ENCODE measurements around the gene BAZ1B.
A peak's percentile ranks its signal among the peaks of the same experiment; 100 is the strongest.
"Not testable (repeated sequence)": the region's sequence is repeated elsewhere in the genome, so short reads cannot be mapped to it uniquely, and the experiment has no call there.

Gene BAZ1B, protein sequence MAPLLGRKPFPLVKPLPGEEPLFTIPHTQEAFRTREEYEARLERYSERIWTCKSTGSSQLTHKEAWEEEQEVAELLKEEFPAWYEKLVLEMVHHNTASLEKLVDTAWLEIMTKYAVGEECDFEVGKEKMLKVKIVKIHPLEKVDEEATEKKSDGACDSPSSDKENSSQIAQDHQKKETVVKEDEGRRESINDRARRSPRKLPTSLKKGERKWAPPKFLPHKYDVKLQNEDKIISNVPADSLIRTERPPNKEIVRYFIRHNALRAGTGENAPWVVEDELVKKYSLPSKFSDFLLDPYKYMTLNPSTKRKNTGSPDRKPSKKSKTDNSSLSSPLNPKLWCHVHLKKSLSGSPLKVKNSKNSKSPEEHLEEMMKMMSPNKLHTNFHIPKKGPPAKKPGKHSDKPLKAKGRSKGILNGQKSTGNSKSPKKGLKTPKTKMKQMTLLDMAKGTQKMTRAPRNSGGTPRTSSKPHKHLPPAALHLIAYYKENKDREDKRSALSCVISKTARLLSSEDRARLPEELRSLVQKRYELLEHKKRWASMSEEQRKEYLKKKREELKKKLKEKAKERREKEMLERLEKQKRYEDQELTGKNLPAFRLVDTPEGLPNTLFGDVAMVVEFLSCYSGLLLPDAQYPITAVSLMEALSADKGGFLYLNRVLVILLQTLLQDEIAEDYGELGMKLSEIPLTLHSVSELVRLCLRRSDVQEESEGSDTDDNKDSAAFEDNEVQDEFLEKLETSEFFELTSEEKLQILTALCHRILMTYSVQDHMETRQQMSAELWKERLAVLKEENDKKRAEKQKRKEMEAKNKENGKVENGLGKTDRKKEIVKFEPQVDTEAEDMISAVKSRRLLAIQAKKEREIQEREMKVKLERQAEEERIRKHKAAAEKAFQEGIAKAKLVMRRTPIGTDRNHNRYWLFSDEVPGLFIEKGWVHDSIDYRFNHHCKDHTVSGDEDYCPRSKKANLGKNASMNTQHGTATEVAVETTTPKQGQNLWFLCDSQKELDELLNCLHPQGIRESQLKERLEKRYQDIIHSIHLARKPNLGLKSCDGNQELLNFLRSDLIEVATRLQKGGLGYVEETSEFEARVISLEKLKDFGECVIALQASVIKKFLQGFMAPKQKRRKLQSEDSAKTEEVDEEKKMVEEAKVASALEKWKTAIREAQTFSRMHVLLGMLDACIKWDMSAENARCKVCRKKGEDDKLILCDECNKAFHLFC (N-terminal part only)

DNA sequence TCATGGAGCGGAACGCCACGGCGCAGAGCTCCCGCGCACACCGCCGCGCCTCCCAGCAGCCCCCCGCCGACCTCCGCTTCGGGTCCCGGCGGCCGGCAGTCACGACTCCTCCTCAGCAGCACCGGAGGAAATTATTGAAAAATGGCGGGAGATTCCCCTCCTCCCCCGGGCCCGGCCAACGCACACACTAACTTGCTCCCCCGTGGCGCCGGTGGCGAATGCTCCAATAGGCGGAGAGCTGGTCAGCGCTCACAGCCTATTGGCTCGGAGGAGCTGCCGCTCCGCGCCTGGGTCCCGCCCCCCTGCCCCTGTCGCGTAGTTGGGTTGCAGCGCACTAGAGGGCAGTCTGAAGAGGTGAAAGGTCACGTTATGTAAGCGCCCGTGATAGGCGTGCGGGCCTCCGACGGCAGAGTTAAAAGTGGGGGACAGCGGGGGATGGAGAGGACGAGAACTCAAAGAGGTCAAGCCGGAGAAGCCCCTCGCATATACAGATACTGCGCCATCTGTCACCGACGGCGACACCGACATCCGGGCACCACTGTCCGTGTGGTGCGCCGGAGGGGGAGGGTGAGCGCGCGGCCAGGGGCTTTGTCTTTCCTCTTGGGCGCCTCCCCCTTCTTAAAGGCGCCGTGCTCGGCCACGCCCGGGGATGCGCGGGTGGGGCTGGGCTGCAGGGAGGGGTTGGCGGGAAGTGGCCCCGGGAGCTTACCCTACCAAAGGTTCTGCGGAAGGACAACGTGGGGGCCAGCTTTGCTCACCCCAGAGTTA, at the start of gene BAZ1B:
TSS of gene BAZ1B (minus strand) at position 189 of the 768 bp plus-strand sequence. CDS start 360 bp downstream, outside the sequence.
- peak; percentile 98 for DNase-seq

DNA sequence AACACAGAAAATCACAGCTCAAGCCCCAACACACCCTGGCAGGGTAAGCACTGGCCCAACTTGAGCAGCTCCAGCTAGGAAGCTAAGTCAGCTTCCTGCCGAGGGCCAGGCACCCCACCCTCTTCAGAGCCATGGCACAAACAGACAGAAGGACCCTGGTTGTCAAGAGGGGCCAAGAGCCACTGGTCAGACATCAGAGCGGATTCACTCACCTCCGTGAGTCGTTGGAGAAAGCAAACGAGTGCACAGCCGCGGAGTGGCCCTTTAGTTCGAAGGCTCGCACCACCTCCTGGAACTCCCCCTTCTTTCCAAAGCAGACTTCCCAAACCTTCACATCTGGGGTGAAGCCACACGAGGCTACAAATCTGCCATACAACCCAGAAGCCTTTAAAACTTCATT, 48.9 kb upstream of the BAZ1B start:
- DNase-seq: no peak

DNA sequence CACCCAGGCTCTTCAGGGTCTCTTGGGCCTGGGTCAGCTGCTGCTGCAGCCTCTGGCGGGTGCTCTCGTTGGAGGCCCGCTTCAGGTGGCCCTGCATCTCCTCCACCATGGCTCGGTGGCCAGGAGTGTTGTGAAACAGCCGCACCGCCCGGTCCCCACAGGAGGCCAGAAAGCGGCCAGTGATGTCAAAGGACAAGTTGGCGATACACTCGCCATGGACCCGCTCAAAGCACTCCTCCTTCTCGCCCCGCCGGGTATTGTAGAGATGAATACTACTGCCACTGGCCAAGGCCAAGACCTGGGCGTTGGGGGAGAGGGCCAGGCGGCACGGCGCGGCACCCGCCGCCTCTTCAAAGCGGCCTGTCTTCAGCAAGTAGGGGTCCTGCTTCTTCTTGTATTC, 48.4 kb upstream of the BAZ1B start:
- DNase-seq: no peak

DNA sequence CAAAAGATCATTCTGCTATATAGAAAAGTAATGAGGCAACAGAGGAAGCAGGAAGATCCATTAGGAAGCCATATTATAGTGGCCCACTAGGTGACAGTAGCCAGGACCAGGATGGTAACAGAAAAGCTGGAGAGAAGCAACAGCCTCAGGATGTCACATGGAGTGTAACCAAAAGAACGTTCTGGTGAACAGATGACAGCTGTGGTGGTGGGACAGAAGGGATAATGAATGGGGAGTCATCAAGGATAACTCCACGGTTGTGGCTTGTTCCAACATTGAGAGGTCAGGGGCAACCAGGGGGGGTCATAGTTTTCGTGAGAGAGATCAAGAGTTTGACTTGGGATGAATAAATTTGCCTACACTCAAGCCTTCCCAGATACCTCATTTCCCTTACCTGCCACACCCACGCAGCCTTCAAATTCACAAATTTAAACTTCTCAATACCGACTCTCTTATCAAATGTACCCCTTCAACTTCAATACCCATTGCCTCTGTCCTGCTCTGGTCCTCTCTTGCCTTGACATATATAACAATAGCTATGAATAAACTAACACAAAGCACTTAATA, 47.0 kb upstream of the BAZ1B start:
- no peak for DNase-seq

DNA sequence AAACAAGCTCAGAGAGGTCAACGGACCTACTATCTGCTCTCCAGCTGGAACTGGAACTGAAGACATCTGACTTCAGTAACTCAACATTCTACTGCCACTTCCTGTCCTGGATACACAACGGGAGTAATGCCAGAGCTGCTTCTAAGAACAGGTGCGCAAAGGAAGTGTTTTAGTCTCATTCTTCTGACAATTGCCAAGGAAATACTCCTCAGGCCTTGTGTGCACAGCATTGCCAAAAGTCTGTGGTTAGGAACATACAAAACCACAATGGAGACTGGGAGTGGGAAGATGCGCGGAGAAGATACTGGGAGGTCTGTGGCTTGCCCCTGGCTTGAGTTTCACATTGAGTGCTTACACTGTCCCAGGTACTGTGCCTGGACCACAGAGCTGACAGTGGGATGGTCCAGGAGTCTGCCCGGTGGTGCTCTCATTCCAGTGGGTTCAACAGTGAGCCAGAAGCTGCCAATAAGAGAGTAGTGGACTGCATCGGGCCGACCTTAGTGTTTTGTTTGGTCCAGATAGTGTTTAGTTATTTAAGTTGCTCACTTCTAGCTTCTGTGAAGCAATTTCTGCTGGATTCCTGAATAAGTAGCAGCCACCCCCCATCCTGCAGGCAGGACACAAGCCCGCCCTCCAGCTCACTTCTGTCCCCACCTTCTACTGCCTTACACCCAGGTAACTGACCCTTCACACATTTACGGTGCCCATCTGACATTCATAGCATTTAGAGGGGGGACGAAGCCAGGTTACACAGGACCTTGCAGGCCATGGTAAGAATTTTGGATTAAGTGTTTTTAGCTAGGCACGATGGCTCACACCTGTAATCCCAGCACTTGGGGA, 46.0 kb upstream of the BAZ1B start:
- no peak for DNase-seq

DNA sequence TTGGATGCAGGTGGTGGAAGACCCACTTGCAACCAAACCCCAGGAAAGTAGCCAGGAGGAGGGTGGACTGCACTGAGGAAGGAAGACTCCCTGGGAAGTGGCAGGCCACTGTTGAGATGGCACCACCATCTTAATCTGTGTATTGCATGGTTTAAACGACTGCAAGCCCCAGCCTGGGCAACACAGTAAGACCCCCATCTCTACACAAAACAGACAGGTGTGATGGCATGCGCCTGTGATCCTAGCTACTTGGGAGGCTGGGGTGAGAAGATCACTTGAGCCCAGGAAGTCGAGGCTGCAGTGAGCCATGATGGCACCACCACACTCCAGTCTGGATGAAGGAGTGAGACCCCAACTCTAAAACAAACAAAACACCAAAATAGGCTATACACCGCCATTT, 45.0 kb upstream of the BAZ1B start:
- no peak for DNase-seq

DNA sequence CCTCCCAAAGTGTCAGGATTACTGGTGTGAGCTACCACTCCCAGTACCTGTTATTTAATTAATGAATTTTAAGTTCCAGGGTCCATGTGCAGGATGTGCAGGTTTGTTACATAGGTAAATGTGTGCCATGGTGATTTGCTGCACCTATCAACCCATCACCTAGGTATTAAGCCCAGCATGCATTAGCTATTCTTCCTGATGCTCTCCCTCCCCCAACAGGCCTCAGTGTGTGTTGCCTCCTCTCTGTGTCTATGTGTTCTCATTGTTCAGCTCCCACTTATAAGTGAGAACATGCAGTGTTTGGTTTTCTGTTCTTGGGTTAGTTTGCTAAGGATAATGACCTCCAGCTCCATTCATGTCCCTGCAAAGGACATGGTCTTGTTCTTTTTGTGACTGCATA, 44.3 kb upstream of the BAZ1B start:
- not testable (repeated sequence) for DNase-seq

DNA sequence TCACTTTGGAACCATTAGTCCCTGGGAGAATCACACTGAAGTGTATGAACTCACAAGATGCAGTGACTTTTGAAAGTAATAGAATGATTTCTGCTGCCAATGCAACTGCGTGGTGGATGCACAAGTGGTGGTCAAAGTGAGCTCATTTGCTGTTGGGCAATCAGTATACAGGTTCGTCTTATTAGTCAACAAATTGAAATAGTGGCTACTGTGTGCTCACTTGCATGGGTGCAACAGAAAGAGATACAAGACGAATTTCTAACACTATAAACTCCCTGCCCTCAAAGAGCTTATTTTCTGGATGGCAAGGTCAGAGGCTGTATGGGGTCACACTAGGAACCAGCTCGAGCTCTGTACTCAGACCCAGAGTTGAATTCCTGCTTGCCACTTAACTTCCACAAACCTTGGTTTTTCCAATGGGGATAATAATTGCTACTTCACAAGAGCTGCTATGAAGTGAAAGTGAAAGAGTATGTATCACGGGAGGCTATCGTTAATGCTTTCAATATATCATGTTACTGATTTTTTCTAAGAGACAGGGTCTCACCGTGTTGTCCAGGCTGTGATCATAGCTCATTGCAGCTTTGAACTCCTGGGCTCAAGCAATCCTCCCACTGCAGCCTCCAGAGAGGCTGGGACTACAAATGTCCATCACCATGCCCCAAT, 43.7 kb upstream of the BAZ1B start:
- DNase-seq: no peak

DNA sequence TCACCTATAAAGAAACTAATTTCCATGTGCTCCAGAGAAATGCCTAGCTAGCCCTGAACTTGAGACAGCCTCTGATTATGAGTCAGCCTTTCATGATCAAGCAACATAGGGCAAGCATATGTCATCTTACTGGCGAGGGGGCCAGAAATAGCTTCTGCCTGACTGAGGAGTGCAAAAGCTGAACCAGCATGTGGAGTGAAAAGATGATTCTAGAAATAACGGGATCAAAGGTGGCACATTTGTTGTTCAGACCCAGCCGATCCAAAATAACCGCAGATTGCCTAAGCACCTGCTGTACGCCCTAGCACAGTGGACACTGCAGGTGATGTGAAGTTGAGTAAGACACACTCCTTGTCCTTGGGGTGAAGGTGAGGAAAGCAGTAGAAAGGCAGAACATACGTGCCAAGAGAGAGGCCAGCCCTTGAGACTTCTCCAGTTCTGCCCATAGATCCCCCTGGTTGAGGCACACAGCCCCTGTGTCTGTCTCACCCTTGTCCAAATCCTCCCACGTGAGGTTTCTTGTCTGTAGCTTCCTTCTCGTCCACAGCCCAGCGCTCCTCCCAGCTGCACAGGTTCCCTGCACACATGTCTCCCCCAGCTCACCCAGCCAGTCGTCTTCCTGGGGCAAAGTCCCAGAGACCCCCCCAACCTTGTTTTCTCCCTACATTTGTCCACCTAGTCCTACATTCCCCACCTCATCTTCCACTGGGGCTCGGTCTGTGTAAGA, 38.2 kb upstream of the BAZ1B start:
- DNase-seq: no peak

DNA sequence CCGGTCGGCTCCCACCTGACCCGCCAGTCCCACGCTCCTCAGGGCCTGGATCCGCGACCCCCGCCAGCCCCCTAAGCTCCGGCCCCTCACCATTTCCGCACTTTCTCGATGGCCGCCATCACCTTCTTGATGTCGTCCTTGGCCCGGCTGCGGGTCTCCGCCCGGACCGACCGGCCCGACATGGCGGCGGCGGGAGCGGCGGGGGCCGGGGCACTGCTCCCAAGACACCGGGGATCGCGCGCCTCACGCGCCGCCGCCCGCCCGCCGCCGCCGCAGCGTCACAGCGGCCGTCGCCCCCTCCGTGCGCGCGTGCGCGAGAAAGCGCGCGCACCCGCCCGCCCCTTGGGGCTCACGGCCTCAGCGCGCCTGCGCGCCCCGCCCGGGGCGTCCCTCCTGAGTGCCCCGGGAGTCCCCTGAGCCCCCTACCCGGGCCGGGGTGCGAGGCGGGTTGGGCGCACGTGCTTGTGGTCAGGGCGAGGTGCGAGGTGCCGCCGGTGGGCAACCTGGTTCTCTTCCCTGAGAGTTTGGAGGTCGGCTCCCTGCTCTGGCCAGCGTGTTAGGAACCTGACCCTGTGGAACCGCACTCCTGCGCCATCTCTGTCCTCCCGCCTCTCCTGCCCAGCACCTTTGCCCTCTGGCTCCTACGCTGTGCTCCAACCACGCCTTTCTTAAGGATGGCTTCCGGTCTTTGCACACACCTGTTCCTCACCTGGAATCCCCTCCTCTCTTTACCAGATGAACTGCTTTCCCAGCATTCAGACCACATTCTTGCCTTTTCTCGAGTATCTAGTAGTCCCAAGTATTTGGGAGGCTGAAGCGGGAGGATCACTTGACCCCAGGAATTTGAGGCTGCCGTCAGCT, 35.5 kb upstream of the BAZ1B start, which contains the start of gene BCL7B:
TSS of gene BCL7B (minus strand) at position 294 of the 861 bp plus-strand sequence. CDS start at position 182, 112 bp downstream.
- no peak for DNase-seq

DNA sequence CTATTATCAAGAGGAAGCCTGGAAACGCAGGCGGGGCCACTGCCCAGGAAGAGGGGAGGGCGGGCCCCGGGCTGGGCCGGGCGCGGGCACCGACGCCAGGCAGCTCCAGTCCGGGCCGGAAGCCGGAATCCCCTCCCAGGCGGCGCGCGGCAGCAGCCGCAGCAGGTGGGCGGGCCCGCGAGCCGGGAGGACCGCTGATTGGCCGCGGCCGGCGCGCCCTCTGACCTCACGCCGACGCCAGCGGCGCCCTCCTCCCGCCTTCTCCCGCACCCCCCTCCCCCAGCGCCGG, 35.0 kb upstream of the BAZ1B start:
- DNase-seq: peak; percentile 92

DNA sequence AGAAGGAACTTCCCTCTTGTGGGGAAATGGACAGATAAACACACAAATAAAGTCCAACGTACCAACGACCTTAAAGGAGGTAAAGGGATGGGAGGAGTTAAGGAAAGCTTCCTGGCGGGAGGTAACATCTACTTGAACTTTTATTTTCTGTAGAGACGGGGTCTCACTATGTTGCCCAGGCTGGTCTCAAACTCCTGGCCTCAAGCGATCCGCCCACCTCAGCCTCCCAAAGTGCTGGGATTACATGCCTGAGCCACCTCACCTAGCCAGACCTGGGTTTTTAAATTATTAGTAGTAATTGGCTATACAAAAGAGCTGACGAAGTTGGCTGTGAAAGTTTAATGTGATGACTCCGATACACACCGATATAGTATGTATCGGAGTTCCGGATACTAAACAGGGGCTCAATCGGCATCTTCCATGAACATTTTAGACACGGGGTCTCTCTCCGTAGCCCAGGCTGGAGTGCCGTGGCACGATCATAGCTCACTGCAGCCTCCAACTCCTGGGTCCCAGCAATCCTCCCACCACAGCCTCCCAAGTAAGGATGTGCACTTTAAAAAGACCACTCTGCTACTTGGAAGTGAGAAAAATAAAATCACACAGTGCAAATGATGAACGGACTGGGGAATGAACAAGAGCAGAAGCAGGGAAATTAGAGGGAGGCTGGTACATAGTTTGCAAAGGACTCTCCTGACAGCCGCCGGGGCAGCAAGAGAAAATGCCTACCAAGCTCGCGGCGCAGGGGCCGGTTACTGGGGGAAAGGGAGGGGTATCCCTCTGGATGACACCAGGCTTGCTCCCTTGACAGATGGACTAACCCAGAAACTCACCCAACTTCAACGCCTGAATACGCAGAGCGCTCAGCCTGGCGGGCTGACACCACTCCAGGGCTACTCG, 34.4 kb upstream of the BAZ1B start:
- DNase-seq: no peak

DNA sequence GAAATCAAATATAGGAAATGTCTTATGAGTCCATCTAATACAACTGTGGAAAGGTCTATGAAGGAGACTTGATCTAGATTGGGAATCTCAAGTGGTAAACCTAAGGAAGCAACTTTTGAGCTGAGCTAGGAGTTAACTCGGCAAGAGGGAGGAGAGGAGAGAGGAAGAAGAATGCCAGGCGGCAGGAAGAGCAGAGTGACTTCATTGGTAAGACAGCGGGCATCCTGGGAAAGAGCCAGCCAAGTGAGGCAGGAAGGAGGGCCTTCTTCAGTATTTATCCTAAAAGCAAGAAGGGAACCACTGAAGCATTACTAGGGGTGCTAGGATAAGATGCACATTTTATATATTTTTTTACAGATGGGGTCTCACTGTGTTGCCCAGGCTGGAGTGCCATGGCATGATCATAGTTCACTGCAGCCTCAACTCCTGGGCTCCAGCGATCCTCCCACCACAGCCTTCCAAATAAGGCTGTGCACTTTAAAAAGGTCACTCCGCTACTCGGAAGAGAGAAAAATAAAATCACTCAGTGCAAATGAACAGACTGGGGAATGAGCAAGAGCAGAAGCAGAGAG, 33.4 kb upstream of the BAZ1B start:
- DNase-seq: no peak

DNA sequence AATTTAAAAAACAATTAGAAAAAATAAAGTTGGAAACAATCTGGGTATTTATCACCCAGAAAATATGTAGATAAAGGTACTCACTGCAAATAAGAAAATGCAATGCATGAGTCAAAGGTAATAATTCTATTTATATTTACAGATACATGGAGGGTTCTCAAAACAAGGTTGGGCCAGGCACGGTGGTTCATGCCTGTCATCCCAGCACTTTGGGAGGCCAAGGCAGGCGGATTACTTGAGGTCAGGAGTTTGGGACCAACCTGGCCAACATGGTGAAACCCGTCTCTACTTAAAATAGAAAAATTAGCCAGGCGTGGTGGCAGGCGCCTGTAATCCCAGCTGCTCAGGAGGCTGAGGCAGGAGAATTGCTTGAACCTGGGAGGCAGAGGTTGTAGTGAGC, 28.0 kb upstream of the BAZ1B start:
- not testable (repeated sequence) for DNase-seq

DNA sequence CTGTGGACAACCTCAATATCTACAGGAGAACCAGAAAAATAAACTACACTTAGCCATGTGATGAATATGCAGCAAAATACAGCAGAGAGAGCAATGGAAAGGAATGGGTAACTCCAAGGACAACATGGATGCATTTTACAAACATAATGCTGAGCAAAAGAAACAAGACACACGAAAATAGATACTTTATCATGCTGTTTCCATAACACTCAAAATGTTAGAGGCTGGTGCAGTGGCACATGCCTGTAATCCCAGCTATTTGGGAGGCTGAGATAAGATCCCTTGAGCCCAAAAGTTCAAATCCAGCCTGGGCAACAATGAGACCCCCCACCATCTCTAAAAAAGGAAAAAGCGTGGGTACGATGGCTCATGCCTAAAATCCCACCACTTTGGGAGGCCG, 27.1 kb upstream of the BAZ1B start:
- DNase-seq: no peak

DNA sequence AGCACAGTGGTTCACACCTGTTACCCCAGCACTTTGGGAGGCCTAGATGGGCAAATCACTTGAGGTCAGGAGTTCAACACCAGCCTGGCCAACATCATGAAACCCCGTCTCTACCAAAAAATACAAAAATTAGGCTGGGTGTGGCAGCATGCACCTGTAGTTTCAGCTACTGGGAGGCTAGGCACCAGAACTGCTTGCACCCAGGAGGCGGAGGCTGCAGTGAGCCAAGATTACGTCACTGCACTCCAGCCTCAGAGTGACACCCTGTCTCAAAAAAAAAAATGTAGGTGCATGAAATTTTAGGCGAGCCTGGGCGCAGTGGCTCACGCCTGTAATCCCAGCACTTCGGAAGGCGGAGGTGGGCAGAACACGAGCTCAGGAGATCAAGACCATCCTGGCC, 25.7 kb upstream of the BAZ1B start:
- no peak for DNase-seq

DNA sequence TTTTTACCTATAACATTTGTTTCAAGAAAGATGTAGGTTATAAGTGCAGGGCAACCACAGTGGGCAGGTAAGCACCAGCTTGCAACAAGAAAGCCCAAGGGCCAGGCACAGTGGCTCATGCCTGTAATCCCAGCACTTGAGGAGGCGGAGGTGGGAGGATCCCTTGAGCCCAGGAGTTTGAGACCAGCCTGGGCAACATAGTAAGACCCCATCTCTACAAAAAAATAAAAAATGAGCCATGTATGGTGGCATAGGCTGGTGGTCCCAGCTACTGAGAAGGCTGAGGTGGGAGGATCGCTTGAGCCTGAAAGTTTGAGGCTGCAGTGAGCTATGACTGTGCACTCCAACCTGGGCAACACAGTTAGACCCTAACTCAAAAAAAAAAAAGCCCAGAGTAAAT, 22.6 kb upstream of the BAZ1B start:
- no peak for DNase-seq

DNA sequence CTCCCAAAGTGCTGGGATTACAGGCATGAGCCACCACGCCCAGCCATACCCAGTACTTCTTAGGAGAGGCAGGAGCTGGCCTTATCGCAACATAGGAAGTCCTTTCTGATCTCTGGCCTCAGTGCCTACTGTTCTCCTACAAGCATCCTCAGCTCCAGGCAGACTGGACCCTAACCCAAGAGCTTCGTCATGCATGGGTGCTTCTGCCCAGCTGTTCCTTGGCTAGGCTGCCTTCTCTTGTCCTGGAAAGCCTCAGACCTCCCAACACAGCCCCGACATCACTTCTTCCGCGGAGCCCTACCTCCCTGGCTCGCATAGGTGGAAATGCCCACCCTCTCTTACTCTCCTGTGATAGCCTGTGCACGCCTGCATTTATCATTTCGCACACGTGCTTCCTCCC, 19.6 kb upstream of the BAZ1B start:
- DNase-seq: no peak
